Activated CD8-positive, alpha-beta T cell treated with anti-CD3 and anti-CD28 coated beads for 36 hours (primary cell): Measurements from ENCODE around the gene SFXN4. TPM values are rescaled to one million over a fixed set of nuclear protein-coding genes. Genes with fewer than 3 reads are reported as not detected.

Source experiments
- ATAC-seq: fragments of 200-7000 bp; cut with Tn5 transposase; one replicate; pipeline ENCODE4 v1.10.0; 2021; ENCODE audit warnings: mild to moderate bottlenecking, moderate library complexity
- CTCF ChIA-PET: fragments of 350-600 bp; sonication (Branson Sonifier 250); formaldehyde crosslinking; loops from one replicate; lab custom pipeline; 2021; ENCODE audit warnings: antibody characterized with exemption; lab: Charles Lee
- POLR2A ChIA-PET: fragments of 350-600 bp; sonication (Branson Sonifier 250); formaldehyde crosslinking; loops from one replicate; lab custom pipeline; 2021; ENCODE audit warnings: antibody characterized with exemption; lab: Charles Lee
- DNase-seq: peaks from one replicate; pipeline ENCODE4 v3.0.0-alpha.2; 2020
- H3K27ac Mint-ChIP-seq: one replicate; pipeline ENCODE4 v1.8.0; 2021; ENCODE audit warnings: mild to moderate bottlenecking, mixed read lengths
- H3K27me3 Mint-ChIP-seq: one replicate; pipeline ENCODE4 v1.8.0; 2021; ENCODE audit warnings: mixed read lengths
- H3K36me3 Mint-ChIP-seq: one replicate; pipeline ENCODE4 v1.8.0; 2021; ENCODE audit warnings: low read depth, mixed read lengths
- H3K4me1 Mint-ChIP-seq: one replicate; pipeline ENCODE4 v1.8.0; 2021; ENCODE audit warnings: low read depth, mixed read lengths
- H3K4me3 Mint-ChIP-seq: one replicate; pipeline ENCODE4 v1.8.0; 2021; ENCODE audit warnings: mild to moderate bottlenecking, moderate library complexity, mixed read lengths
- H3K9me3 Mint-ChIP-seq: one replicate; pipeline ENCODE4 v1.8.0; 2021; ENCODE audit warnings: mixed read lengths
- intact Hi-C: fragments of 100-400 bp; cut with micrococcal nuclease; formaldehyde crosslinking; loops from one replicate; pipeline ENCODE4 v1.10.0; 2022
- total RNA-seq, 2 experiments: library from RNA; stranded (reverse); gene quantifications; one replicate each; pipeline ENCODE4 v1.2.3, GENCODE V29; 2021
- TF ChIP-seq, protein P1 (sequence below): fragments of 200-600 bp; IDR thresholded peaks from one replicate; pipeline ENCODE4 v1.8.0; 2022; ENCODE audit warnings: antibody characterized with exemption, mild to moderate bottlenecking

SFXN4 gene
- total RNA-seq, 2 experiments from 2014 or later, result 45.9 to 50.3 TPM

DNA sequence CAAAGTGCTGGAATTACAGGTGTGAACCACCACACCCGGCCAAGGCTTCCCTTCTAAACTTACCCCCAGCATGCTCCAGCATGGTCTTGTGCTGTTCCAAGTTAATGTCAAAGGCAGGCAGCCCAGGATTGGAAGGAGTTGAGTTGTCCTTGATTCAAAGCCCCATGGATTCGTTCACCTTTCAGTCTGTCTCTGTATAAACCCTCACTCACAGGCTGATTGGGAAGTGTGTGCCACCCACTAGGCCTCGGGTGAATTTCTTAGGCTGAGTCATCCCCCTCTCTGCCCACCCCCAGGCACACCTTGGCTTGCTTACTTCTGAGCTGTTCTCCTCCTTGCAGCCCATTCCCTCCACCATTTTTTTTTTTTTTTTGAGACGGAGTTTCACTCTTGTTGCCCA is 26.4 kb upstream of the SFXN4 start:
- H3K9me3 Mint-ChIP-seq, result no peaks in the 10 kb centered on the region
- H3K4me3 Mint-ChIP-seq, result no peak overlapping the region
- POLR2A ChIA-PET, result interaction anchor here (1.3 kb wide), 1 partner anchor 11 kb away, joined by 3 read pairs; no protein-coding TSS in a partner anchor
- ATAC-seq, result peak; percentile 85
- CTCF ChIA-PET, result interaction anchor here (3.4 to 3.8 kb wide), 3 partner anchors 7 to 254 kb away, joined by 13 to 28 read pairs (median 21); partner anchors contain the start of gene GRK5
- TF ChIP-seq, protein P1, sequence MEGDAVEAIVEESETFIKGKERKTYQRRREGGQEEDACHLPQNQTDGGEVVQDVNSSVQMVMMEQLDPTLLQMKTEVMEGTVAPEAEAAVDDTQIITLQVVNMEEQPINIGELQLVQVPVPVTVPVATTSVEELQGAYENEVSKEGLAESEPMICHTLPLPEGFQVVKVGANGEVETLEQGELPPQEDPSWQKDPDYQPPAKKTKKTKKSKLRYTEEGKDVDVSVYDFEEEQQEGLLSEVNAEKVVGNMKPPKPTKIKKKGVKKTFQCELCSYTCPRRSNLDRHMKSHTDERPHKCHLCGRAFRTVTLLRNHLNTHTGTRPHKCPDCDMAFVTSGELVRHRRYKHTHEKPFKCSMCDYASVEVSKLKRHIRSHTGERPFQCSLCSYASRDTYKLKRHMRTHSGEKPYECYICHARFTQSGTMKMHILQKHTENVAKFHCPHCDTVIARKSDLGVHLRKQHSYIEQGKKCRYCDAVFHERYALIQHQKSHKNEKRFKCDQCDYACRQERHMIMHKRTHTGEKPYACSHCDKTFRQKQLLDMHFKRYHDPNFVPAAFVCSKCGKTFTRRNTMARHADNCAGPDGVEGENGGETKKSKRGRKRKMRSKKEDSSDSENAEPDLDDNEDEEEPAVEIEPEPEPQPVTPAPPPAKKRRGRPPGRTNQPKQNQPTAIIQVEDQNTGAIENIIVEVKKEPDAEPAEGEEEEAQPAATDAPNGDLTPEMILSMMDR, result no peak
- peaks cover 22% of the 10 kb centered on the region for H3K4me1 Mint-ChIP-seq
- no peaks in the 10 kb centered on the region for H3K27me3 Mint-ChIP-seq
- peak; percentile 37 for DNase-seq
- intact Hi-C loops, result no loop called here
- H3K27ac Mint-ChIP-seq, result no peak overlapping the region
- H3K36me3 Mint-ChIP-seq, result no peaks in the 10 kb centered on the region

DNA sequence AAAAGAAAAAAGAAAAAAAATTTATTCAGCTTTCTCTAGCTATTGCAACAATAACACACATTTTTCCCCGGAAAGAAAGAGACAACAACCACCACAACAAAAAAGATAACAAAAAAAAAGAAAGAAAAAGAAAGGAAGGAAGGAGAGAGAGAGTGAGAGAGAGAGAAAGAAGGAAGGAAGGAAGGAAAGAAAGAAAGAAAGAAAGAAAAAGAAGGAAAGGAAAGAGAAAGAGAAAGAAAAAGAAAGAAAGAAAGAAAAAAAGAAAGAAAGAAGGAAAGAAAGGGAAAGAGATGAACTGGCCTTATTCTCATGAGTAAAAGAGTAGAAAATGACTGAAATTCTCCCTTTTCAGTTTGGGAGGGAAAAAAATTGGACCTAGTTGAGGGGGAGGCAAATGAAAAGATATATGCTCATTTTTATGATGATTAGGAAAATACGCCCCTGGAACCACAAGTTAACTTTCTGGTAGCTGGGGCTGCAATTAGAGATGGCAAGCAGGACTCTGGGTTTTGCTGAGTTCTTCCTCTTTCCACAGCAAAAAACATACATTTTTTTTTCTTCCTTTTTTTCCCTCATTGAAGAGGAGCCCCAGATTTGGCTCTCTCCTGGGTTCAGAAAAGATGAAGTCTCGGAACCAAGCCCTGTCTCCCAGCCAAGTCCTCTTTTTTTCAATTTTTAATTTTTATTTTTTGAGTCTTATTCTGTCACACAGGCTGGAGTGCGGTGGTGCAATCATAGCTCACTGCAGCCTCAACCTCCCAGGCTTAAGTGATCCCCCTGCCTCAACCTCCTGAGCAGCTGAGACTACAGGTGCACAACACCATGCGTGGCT is 25.7 kb upstream of the SFXN4 start:
- Mint-ChIP-seq H3K27me3 (no peaks in the 10 kb centered on the region), H3K4me1 (peaks cover 22% of the 10 kb centered on the region), H3K36me3 (no peaks in the 10 kb centered on the region), H3K4me3 (no peak overlapping the region), H3K27ac (no peak overlapping the region), H3K9me3 (no peaks in the 10 kb centered on the region)
- TF ChIP-seq, protein P1, result no peak
- ChIA-PET POLR2A (no interaction called here), CTCF (interaction anchor here (1.1 to 3.8 kb wide), 4 partner anchors 8 to 255 kb away, joined by 3 to 28 read pairs (median 17); partner anchors contain the start of gene GRK5)
- DNase-seq, result no peak
- intact Hi-C loops, result no loop called here
- ATAC-seq, result peak; percentile 21

DNA sequence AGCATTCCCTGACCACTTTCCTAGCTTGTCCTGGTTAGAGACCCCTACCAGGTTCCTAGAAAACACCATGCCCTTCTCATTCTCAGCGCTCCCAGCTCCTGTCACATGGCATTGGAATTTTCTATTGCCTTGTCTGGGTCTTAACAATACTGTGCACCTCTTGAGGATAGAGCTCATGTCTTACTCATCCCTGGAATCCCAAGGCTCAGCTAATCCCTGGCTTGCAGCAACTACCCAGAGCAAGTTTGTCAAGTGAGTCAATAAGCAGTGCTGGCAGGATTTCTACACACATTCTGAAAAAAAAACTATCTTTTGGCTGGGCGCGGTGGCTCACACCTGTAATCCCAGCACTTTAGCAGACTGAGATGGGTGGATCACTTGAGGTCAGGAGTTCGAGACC is 24.8 kb upstream of the SFXN4 start:
- H3K27ac Mint-ChIP-seq, result no peak overlapping the region
- intact Hi-C loops, result no loop called here
- TF ChIP-seq, protein P1, result no peak
- no peak for DNase-seq
- no peak for ATAC-seq
- no peaks in the 10 kb centered on the region for H3K27me3 Mint-ChIP-seq
- ChIA-PET CTCF (interaction anchor here (1.1 to 3.8 kb wide), 6 partner anchors 9 to 288 kb away, joined by 3 to 28 read pairs (median 10); partner anchors contain the start of gene GRK5), POLR2A (interaction anchor here (1.1 kb wide), 1 partner anchor 8 kb away, joined by 5 read pairs; no protein-coding TSS in a partner anchor)
- peaks cover 22% of the 10 kb centered on the region for H3K4me1 Mint-ChIP-seq
- no peaks in the 10 kb centered on the region for H3K36me3 Mint-ChIP-seq
- H3K9me3 Mint-ChIP-seq, result no peaks in the 10 kb centered on the region
- no peak overlapping the region for H3K4me3 Mint-ChIP-seq

DNA sequence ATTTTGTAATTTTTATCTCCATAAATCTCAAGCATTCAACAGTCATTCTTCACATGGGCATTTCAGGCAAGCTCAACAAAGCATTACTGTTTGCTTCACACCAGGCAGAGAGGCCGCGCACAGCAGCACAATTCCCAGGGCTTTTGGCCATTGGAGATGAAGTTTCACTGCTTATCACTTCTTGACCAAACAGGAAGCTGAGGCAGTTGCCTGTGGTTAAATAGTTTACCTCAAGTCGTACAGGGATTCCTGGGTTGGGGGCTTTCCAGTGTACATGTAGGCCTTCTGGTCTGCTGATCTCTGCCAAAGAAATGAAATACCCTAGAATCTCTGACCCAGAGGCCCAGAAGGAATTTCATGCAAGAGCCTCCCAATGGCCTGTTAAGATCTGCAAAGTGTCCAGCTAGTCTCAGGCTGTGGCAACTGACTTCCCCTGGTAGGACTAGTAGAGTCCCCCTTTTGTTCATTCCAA is 24.3 kb upstream of the SFXN4 start:
- ChIA-PET POLR2A (interaction anchor here (1.1 to 1.3 kb wide), 3 partner anchors 8 to 25 kb away, joined by 3 to 5 read pairs (median 5); partner anchors contain the start of gene SFXN4), CTCF (interaction anchor here (0.8 to 3.8 kb wide), 9 partner anchors 9 to 288 kb away, joined by 3 to 28 read pairs (median 3); partner anchors contain the start of gene GRK5)
- no peaks in the 10 kb centered on the region for H3K9me3 Mint-ChIP-seq
- TF ChIP-seq, protein P1, result no peak
- intact Hi-C loops, result no loop called here
- no peak overlapping the region for H3K27ac Mint-ChIP-seq
- peaks cover 22% of the 10 kb centered on the region for H3K4me1 Mint-ChIP-seq
- H3K4me3 Mint-ChIP-seq, result no peak overlapping the region
- no peaks in the 10 kb centered on the region for H3K27me3 Mint-ChIP-seq
- ATAC-seq (peak; percentile 40), DNase-seq (peak; percentile 35)
- no peaks in the 10 kb centered on the region for H3K36me3 Mint-ChIP-seq
